ENCODE data around the gene PPARD. TPM values are rescaled to one million over a fixed set of nuclear protein-coding genes. Genes with fewer than 3 reads are reported as not detected.

The PPARD gene
- total RNA-seq, 1 experiment from 2014 or later: 13.8 TPM

DNA sequence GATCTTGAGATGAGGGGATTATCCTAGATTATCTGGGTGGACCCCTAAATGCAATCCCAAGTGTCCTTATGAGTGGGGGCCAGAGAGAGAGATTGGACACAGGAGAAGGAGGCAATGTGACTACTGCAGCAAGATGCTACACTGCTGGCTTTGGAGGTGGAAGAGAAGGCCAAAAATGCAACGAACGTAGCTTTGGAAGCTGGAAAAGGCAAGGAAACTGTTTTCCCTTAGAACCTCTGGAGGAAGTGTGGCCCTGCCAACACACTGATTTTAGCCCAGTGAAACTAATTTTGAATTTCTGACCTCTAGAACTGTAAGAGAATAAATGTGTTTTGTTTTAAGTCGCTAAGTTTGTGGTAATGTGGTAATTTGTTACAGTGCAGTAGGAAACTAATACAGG, 15.7 kb downstream of the PPARD start:
- Histone ChIP-seq H3K9me3 (ENCODE audit: low read depth, low read length, poor library complexity, severe bottlenecking) (no peaks in the 10 kb centered on the region), H3K27ac (ENCODE audit: low read depth, low read length, poor library complexity, severe bottlenecking) (no peak overlapping the region), H3K4me1 (ENCODE audit: insufficient read depth, low read length, poor library complexity, severe bottlenecking) (peaks cover 9% of the 10 kb centered on the region), H3K27me3 (replicated peaks; ENCODE audit: insufficient read depth, low read depth, low read length, poor library complexity) (no peaks in the 10 kb centered on the region), H3K36me3 (ENCODE audit: insufficient read depth, low read length, poor library complexity, severe bottlenecking) (no peaks in the 10 kb centered on the region), H3K4me3 (ENCODE audit: low read depth, low read length, poor library complexity, severe bottlenecking) (no peak overlapping the region)
- POLR2A ChIA-PET (ENCODE audit: low non-redundant PET): no interaction called here
- BruUV-seq (replicated peaks): no TSS peak
- intact Hi-C loops (cut with micrococcal nuclease; ENCODE audit: unreplicated experiment): no loop called here
- CTCF ChIA-PET: no interaction called here
- no peak for DNase-seq (ENCODE audit: low spot score)
- TF ChIP-seq EZH2 (IDR thresholded peaks at IDR 0.05; ENCODE audit: borderline replicate concordance, low read depth, low read length, poor library complexity, severe bottlenecking): no peak
- TF ChIP-seq CTCF (conservative IDR thresholded peaks at IDR 0.05; ENCODE audit: low read depth, low read length): no peak

GRCh38 chr6:35359346-35359743, 17.0 kb downstream of the PPARD start:
- Histone ChIP-seq H3K27ac (ENCODE audit: low read depth, low read length, poor library complexity, severe bottlenecking) (no peak overlapping the region), H3K9me3 (ENCODE audit: low read depth, low read length, poor library complexity, severe bottlenecking) (no peaks in the 10 kb centered on the region), H3K27me3 (replicated peaks; ENCODE audit: insufficient read depth, low read depth, low read length, poor library complexity) (no peaks in the 10 kb centered on the region), H3K36me3 (ENCODE audit: insufficient read depth, low read length, poor library complexity, severe bottlenecking) (no peaks in the 10 kb centered on the region), H3K4me1 (ENCODE audit: insufficient read depth, low read length, poor library complexity, severe bottlenecking) (peaks cover 14% of the 10 kb centered on the region), H3K4me3 (ENCODE audit: low read depth, low read length, poor library complexity, severe bottlenecking) (no peak overlapping the region)
- intact Hi-C loops (cut with micrococcal nuclease; ENCODE audit: unreplicated experiment): no loop called here
- TF ChIP-seq EZH2 (IDR thresholded peaks at IDR 0.05; ENCODE audit: borderline replicate concordance, low read depth, low read length, poor library complexity, severe bottlenecking) (no peak), CTCF (conservative IDR thresholded peaks at IDR 0.05; ENCODE audit: low read depth, low read length) (no peak)
- ChIA-PET CTCF (no interaction called here), POLR2A (ENCODE audit: low non-redundant PET) (no interaction called here)
- no TSS peak for BruUV-seq (replicated peaks)
- DNase-seq (ENCODE audit: low spot score): no peak

GRCh38 chr6:35359744-35360348, 17.5 kb downstream of the PPARD start:
- TF ChIP-seq EZH2 (IDR thresholded peaks at IDR 0.05; ENCODE audit: borderline replicate concordance, low read depth, low read length, poor library complexity, severe bottlenecking) (no peak), CTCF (conservative IDR thresholded peaks at IDR 0.05; ENCODE audit: low read depth, low read length) (no peak)
- Histone ChIP-seq H3K27me3 (replicated peaks; ENCODE audit: insufficient read depth, low read depth, low read length, poor library complexity) (no peaks in the 10 kb centered on the region), H3K9me3 (ENCODE audit: low read depth, low read length, poor library complexity, severe bottlenecking) (no peaks in the 10 kb centered on the region), H3K36me3 (ENCODE audit: insufficient read depth, low read length, poor library complexity, severe bottlenecking) (no peaks in the 10 kb centered on the region), H3K4me3 (ENCODE audit: low read depth, low read length, poor library complexity, severe bottlenecking) (no peak overlapping the region), H3K4me1 (ENCODE audit: insufficient read depth, low read length, poor library complexity, severe bottlenecking) (peaks cover 14% of the 10 kb centered on the region), H3K27ac (ENCODE audit: low read depth, low read length, poor library complexity, severe bottlenecking) (no peak overlapping the region)
- intact Hi-C loops (cut with micrococcal nuclease; ENCODE audit: unreplicated experiment): no loop called here
- CTCF ChIA-PET: no interaction called here
- DNase-seq (ENCODE audit: low spot score): no peak
- BruUV-seq (replicated peaks): no TSS peak
- POLR2A ChIA-PET (ENCODE audit: low non-redundant PET): no interaction called here

All from A673 (cell line).